ENCODE results near the gene TXNDC12.
"Not testable (repeated sequence)": the region's sequence is repeated elsewhere in the genome, so short reads cannot be mapped to it uniquely, and the experiment has no call there.

GRCh38 chr1:52005548-52005947 is 49.4 kb downstream of the TXNDC12 start:
- TF ChIP-seq CTCF (IDR thresholded peaks at IDR 0.05); POLR2AphosphoS5 (IDR thresholded peaks at IDR 0.05; ENCODE audit: low read depth, low read length); REST (IDR thresholded peaks at IDR 0.05; ENCODE audit: insufficient read depth in 1 of 2, low read depth in 2 of 2, low read length in 1 of 2): not testable (repeated sequence)
